ENCODE measurements around the gene CHADL. TPM values are rescaled to one million over a fixed set of nuclear protein-coding genes. Genes with fewer than 3 reads are reported as not detected.

Gene CHADL
- total and polyA plus RNA-seq, 9 of the 15 experiments (the other 6 are each of a cell fraction or from before 2014, with no cell fraction given) = not detected

- TF ChIP-seq AFF1 (IDR thresholded peaks at IDR 0.05; ENCODE audit: low read depth in 1 of 2, partially characterized antibody in 2 of 2) = peak in 1 of 2 experiments; percentile 91
- TF ChIP-seq PRPF4 (IDR thresholded peaks at IDR 0.05; ENCODE audit: insufficient read depth, low read depth, low read length, poor library complexity, severe bottlenecking) = no peak
- no peak for TF ChIP-seq ZEB2 (IDR thresholded peaks at IDR 0.05)
- no peak for TF ChIP-seq KDM1A (IDR thresholded peaks at IDR 0.05)
- TF ChIP-seq TFAP4 (CRISPR knock-in tag; IDR thresholded peaks at IDR 0.05; ENCODE audit: borderline replicate concordance) = peak; percentile 75
- TF ChIP-seq ZBTB12 (CRISPR knock-in tag; IDR thresholded peaks at IDR 0.05) = no peak
- no peak for TF ChIP-seq ILF3 (IDR thresholded peaks at IDR 0.05; ENCODE audit: borderline replicate concordance)
- no peak for TF ChIP-seq ZNF668 (CRISPR knock-in tag; IDR thresholded peaks at IDR 0.05)
- TF ChIP-seq SRSF3 (IDR thresholded peaks at IDR 0.05; ENCODE audit: insufficient read depth, low read length) = no peak
- TF ChIP-seq SIRT6 (IDR thresholded peaks at IDR 0.05; ENCODE audit: low read depth, low read length) = no peak
- TF ChIP-seq POLR3G (IDR thresholded peaks at IDR 0.05; ENCODE audit: extremely low read depth, insufficient read length, insufficient replicate concordance) = no peak
- peak; percentile 56; the same call in 1 of the 2 replicates for TF ChIP-seq GABPB1 (CRISPR knock-in tag; IDR thresholded peaks at IDR 0.05)
- TF ChIP-seq PHB (CRISPR knock-in tag; IDR thresholded peaks at IDR 0.05) = no peak
- TF ChIP-seq TCF15 (CRISPR knock-in tag; IDR thresholded peaks at IDR 0.05) = no peak
- TF ChIP-seq SMARCA4 (IDR thresholded peaks at IDR 0.05) = no peak
- TF ChIP-seq EGR1 (conservative IDR thresholded peaks at IDR 0.05) = peak; percentile 66
- no peak for TF ChIP-seq BACH1 (tag; IDR thresholded peaks at IDR 0.05)
- no peak for TF ChIP-seq ZKSCAN8 (CRISPR knock-in tag; IDR thresholded peaks at IDR 0.05)
- TF ChIP-seq TEAD1 (CRISPR knock-in tag; IDR thresholded peaks at IDR 0.05) = no peak
- no peak for TF ChIP-seq FOXA1 (IDR thresholded peaks at IDR 0.05; ENCODE audit: borderline replicate concordance)
- no peak for TF ChIP-seq NR1H2 (CRISPR knock-in tag; IDR thresholded peaks at IDR 0.05)
- no peak for TF ChIP-seq NUFIP1 (IDR thresholded peaks at IDR 0.05; ENCODE audit: partially characterized antibody)
- no peak for TF ChIP-seq ZNF354B (CRISPR knock-in tag; IDR thresholded peaks at IDR 0.05)
Observed at GRCh38 chr22:41204992-41205900, 35.5 kb downstream of the CHADL start, which contains the start of gene L3MBTL2 (continued).
